Measurements from ENCODE around the gene SECTM1. TPM values are rescaled to one million over a fixed set of nuclear protein-coding genes. Genes with fewer than 3 reads are reported as not detected.

Gene SECTM1
- total and polyA plus RNA-seq, 9 of the 15 experiments (the other 6 are each of a cell fraction or from before 2014, with no cell fraction given), result 0.11 to 0.46 (median 0.18) TPM; not detected in 6

DNA sequence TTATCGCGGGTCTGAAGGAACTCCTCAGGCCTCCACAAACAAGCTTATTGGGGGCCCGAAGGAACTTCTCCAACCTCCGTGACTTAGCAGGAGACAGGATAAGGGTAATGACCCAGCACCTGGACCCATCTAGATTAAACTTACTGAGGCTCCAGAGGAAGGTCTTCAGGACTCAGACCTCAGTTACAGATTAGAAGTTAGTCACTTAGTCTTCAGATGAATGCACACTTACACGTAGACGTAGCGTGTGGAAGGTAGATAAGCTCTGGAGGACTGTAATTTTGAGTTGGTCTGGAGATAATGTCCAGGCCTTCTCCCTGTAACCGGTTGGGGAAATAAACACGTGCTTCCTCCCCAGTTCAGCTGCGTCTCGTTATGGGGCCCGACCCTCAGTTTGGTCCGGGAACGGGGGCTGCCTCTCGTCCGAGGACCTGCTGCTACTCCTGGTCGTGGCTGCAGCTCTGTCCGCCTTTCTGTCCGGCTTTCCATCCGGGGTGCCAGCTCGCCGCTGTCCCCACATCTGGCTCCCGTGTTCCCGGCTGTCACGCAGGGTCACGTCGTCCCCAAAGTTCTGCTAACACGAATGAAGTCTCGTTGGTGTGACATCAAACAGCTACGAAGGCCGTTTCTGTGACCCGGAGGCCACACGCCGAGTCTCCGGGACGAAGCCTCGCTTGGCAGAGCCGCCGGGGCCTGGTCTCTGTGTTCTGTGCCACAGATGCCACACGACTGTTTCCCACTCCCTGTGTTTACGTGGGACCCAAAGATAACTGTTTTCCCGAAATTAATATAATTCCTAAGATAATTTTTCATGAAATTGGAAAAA lies 11.8 kb upstream of the SECTM1 start (continued):
- TF ChIP-seq NBN (IDR thresholded peaks at IDR 0.05; ENCODE audit: low read depth) (peak; percentile 86), ZNF3 (CRISPR knock-in tag; IDR thresholded peaks at IDR 0.05) (no peak), HCFC1 (IDR thresholded peaks at IDR 0.05; ENCODE audit: low read depth, low read length) (no peak), HMG20B (CRISPR knock-in tag; IDR thresholded peaks at IDR 0.05) (no peak), MEF2A (IDR thresholded peaks at IDR 0.05; ENCODE audit: control insufficient read depth, low read depth, low read length) (no peak), BDP1 (IDR thresholded peaks at IDR 0.05; ENCODE audit: insufficient read depth, insufficient read length) (no peak), JUN (IDR thresholded peaks at IDR 0.05; ENCODE audit: borderline replicate concordance, low read depth, low read length) (0 out of 2 replicates have a peak, but pooled peaks have one; percentile 23), JUN (CRISPR knock-in tag; IDR thresholded peaks at IDR 0.05; ENCODE audit: borderline replicate concordance) (no peak; the same call in 1 of the 2 replicates), NR2C2 (CRISPR knock-in tag; IDR thresholded peaks at IDR 0.05) (no peak), NR2C2 (tag; IDR thresholded peaks at IDR 0.05) (peak; percentile 68), RFX1 (IDR thresholded peaks at IDR 0.05) (no peak), GABPA (tag; conservative IDR thresholded peaks at IDR 0.05; ENCODE audit: low read depth) (peak; percentile 30; the same call in 1 of the 2 replicates), ZNF75A (CRISPR knock-in tag; IDR thresholded peaks at IDR 0.05) (no peak), ADNP (tag; IDR thresholded peaks at IDR 0.05) (no peak), ZNF561 (CRISPR knock-in tag; conservative IDR thresholded peaks at IDR 0.05) (no peak), HDAC6 (IDR thresholded peaks at IDR 0.05; ENCODE audit: low read depth, low read length) (no peak), HEY1 (CRISPR knock-in tag; IDR thresholded peaks at IDR 0.05; ENCODE audit: borderline replicate concordance) (no peak), BCL6 (CRISPR knock-in tag; IDR thresholded peaks at IDR 0.05) (no peak), RBM39 (optimal IDR thresholded peaks at IDR 0.05; ENCODE audit: low read depth, low read length) (no peak), SMARCE1 (IDR thresholded peaks at IDR 0.05) (peak; percentile 97)
- TF ChIP-seq, protein P1, sequence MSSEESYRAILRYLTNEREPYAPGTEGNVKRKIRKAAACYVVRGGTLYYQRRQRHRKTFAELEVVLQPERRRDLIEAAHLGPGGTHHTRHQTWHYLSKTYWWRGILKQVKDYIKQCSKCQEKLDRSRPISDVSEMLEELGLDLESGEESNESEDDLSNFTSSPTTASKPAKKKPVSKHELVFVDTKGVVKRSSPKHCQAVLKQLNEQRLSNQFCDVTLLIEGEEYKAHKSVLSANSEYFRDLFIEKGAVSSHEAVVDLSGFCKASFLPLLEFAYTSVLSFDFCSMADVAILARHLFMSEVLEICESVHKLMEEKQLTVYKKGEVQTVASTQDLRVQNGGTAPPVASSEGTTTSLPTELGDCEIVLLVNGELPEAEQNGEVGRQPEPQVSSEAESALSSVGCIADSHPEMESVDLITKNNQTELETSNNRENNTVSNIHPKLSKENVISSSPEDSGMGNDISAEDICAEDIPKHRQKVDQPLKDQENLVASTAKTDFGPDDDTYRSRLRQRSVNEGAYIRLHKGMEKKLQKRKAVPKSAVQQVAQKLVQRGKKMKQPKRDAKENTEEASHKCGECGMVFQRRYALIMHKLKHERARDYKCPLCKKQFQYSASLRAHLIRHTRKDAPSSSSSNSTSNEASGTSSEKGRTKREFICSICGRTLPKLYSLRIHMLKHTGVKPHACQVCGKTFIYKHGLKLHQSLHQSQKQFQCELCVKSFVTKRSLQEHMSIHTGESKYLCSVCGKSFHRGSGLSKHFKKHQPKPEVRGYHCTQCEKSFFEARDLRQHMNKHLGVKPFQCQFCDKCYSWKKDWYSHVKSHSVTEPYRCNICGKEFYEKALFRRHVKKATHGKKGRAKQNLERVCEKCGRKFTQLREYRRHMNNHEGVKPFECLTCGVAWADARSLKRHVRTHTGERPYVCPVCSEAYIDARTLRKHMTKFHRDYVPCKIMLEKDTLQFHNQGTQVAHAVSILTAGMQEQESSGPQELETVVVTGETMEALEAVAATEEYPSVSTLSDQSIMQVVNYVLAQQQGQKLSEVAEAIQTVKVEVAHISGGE (CRISPR knock-in tag; IDR thresholded peaks at IDR 0.05), result peak in 1 of 3 experiments; percentile 74; a peak in 2 of 6 replicates
- TF ChIP-seq, protein P2, sequence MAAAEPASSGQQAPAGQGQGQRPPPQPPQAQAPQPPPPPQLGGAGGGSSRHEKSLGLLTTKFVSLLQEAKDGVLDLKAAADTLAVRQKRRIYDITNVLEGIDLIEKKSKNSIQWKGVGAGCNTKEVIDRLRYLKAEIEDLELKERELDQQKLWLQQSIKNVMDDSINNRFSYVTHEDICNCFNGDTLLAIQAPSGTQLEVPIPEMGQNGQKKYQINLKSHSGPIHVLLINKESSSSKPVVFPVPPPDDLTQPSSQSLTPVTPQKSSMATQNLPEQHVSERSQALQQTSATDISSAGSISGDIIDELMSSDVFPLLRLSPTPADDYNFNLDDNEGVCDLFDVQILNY (CRISPR knock-in tag; IDR thresholded peaks at IDR 0.05), result no peak
- TF ChIP-seq, protein P3, sequence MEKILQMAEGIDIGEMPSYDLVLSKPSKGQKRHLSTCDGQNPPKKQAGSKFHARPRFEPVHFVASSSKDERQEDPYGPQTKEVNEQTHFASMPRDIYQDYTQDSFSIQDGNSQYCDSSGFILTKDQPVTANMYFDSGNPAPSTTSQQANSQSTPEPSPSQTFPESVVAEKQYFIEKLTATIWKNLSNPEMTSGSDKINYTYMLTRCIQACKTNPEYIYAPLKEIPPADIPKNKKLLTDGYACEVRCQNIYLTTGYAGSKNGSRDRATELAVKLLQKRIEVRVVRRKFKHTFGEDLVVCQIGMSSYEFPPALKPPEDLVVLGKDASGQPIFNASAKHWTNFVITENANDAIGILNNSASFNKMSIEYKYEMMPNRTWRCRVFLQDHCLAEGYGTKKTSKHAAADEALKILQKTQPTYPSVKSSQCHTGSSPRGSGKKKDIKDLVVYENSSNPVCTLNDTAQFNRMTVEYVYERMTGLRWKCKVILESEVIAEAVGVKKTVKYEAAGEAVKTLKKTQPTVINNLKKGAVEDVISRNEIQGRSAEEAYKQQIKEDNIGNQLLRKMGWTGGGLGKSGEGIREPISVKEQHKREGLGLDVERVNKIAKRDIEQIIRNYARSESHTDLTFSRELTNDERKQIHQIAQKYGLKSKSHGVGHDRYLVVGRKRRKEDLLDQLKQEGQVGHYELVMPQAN (IDR thresholded peaks at IDR 0.05; ENCODE audit: borderline replicate concordance), result peak; percentile 67; the same call in 1 of the 2 replicates
